Coronary artery (tissue), 2 donors: ENCODE results near the gene FHAD1.
"Not testable (repeated sequence)": the region's sequence is repeated elsewhere in the genome, so short reads cannot be mapped to it uniquely, and the experiment has no call there.

Experiments used
- DNase-seq: peaks from one replicate; pipeline ENCODE4 v3.0.0-alpha.2; 2017; ENCODE audit warnings: low spot score
- H3K27ac ChIP-seq, 2 donors: fragments of 200-600 bp; sonication (generic); one replicate each; pipeline ENCODE4 v1.5.1; 2016 to 2019
- H3K4me3 ChIP-seq: fragments of 200-600 bp; sonication (generic); 2 replicates; pipeline ENCODE4 v1.5.1; 2016; ENCODE audit warnings: mild to moderate bottlenecking, moderate library complexity
- TF ChIP-seq, protein P1 (sequence below): fragments of 200-600 bp; sonication (generic); IDR thresholded peaks from one replicate; pipeline ENCODE4 v1.5.1; 2019; ENCODE audit warnings: antibody characterized with exemption

The FHAD1 gene

DNA sequence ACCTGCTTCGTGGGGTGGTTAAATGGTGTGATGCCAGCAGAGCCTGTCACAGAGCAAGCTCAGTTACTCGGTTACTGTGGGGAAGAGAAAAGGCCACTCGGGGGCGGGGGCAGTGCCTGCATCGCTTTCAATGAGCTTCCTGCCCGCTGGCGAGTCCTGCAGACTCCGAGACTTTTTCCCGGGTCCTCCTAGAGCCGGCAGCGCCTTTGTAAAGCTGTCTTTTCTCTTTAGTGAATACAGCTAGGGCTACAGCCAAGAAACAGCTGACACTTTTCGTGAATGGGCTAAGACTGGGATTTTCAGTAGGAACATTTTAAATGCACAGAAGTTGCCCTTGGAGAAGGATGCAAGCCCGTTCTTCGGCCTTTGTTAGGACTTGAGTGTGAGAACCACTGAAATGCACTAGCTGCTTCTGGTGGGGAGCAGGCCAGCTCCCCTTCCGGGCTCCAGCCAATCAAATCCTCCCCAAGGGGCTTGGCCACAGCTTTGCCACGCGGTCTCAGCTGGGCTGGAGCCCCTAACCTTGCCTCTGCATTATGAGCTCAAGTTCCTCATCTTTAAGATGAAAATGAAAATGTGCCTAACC, 139.2 kb downstream of the FHAD1 start:
- H3K27ac ChIP-seq: no peak overlapping the region
- peak overlapping the region; percentile 25 for H3K4me3 ChIP-seq
- DNase-seq: no peak
- TF ChIP-seq, protein P1, sequence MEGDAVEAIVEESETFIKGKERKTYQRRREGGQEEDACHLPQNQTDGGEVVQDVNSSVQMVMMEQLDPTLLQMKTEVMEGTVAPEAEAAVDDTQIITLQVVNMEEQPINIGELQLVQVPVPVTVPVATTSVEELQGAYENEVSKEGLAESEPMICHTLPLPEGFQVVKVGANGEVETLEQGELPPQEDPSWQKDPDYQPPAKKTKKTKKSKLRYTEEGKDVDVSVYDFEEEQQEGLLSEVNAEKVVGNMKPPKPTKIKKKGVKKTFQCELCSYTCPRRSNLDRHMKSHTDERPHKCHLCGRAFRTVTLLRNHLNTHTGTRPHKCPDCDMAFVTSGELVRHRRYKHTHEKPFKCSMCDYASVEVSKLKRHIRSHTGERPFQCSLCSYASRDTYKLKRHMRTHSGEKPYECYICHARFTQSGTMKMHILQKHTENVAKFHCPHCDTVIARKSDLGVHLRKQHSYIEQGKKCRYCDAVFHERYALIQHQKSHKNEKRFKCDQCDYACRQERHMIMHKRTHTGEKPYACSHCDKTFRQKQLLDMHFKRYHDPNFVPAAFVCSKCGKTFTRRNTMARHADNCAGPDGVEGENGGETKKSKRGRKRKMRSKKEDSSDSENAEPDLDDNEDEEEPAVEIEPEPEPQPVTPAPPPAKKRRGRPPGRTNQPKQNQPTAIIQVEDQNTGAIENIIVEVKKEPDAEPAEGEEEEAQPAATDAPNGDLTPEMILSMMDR: no peak

DNA sequence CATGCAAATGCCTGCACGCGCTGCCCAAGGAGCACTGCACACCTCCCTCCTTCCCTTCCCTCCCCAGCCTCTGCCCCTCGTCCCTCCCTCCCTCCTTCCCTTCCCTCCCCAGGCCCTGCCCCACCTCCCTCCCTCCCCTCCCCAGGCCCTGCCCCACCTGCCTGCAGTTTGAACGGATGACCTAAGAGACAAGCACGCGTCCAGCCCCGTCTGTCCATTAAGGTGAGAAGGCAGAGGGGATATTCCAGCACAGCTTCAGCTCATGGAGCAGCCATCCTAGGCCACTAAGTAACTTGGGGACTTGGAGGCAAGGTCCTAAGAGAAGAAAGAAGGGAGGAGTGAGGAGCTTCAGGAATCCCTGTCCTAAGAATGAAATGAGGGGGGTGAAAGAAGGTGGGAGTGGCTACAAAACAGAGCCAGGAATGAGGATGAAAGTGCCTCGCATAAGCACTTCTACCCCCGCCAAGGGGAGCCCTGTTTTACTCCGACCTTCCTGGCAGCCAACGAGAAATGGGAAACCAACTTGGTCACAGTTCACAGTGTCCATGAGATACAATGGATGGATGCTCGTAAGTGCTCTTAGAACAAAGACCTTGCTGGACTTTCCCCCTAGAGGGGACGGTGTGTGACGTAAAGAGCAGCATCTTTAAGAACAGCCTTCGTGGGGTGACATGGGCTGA, 141.3 kb downstream of the FHAD1 start:
- Histone ChIP-seq H3K27ac (no peak overlapping the region), H3K4me3 (no peak overlapping the region)
- DNase-seq: no peak
- TF ChIP-seq, protein P1: no peak

DNA sequence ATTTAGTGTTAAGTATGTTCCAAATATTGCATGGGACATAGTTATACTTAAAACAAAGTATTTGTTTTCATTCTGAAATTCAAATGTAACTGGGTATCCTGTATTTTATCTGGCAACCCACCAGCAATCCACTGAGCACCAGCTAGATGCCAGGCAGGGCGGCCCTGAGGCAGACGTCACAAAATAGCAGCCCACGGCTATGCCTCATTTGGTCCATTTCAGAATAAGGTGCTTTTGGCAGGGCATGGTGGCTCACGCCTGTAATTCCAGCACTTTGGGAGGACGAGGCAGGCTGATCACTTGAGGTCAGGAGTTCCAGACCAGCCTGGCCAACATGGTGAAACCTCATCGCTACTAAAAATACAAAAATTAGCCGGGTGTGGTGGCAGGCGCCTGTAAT, 142.8 kb downstream of the FHAD1 start:
- not testable (repeated sequence) for H3K4me3 ChIP-seq, H3K27ac ChIP-seq, DNase-seq

DNA sequence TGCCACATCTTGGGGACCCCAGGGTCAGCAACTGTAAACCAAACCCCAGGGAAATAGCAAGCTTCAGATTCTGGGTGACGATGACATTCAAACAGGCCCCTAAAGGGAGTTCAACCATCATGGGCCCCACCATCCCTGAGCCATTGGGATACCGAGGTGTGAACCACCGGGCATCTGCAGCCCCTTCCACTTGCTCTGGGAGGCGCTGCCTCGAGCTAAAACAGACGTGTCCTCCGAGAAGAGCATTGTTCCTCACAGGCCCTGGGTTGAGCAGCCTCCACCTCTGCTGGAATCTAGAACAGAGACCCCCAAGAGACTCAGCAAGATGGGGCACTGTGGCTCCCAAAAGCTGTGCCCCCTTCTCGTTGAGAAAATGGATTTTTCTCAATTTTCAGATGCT, 143.6 kb downstream of the FHAD1 start:
- Histone ChIP-seq H3K27ac (no peak overlapping the region), H3K4me3 (no peak overlapping the region)
- TF ChIP-seq, protein P1: no peak
- no peak for DNase-seq

DNA sequence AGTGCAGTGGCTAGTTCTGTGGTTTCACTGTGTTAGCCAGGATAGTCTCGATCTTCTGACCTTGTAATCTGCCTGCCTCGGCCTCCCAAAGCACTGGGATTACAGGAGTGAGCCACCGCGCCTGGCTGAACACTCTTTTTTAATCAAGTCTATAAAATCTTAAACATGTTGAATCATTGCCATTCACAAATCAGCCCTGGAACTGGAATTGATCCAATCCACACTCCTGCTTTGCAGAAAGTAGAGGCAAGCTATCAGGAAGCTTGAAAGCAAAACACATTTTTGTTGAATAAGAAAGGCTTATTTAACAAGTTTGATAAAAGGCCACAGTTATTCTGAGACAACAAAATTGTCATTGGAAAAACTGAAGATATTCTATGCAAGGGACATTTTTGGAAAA, 144.3 kb downstream of the FHAD1 start:
- no peak for DNase-seq
- Histone ChIP-seq H3K27ac (no peak overlapping the region), H3K4me3 (no peak overlapping the region)
- TF ChIP-seq, protein P1: no peak

DNA sequence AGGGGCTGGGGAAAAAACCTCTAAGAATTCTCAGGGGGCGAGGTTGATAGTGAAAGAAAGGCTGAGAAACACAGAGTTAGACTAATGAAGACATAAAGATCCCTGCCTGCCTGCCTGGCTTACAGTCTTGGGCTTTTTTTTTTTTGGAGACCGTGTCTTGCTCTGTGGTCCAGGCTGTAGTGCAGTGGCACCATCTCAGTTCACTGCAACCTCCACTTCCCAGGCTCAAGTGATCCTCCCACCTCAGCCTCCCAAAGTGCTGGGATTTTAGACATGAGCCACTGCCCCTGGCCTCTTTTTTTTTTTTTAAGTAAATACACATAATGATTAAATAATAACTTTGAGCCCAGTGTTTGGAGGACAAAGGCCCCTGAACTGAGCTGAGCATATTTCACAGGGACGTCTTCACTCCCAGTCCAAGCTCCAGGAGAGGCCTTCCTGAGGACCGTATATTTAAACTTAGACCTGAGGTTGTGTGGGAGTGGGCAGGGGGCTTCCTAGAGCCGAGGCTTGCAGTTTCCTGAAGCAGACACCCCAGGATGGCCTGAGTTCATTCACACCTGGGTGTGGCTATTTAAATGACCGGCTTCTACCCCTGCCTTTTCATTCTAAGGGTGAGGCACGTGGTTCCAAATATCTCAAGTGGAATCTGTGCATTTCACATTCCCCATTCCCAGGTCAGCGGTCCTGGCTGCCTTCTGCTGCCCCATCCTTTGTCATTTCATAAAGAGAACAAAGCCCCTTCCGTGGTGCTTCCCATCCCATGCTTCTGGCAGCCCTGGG, 146.6 kb downstream of the FHAD1 start:
- TF ChIP-seq, protein P1: no peak
- H3K4me3 ChIP-seq: no peak overlapping the region
- H3K27ac ChIP-seq: no peak overlapping the region
- DNase-seq: no peak

DNA sequence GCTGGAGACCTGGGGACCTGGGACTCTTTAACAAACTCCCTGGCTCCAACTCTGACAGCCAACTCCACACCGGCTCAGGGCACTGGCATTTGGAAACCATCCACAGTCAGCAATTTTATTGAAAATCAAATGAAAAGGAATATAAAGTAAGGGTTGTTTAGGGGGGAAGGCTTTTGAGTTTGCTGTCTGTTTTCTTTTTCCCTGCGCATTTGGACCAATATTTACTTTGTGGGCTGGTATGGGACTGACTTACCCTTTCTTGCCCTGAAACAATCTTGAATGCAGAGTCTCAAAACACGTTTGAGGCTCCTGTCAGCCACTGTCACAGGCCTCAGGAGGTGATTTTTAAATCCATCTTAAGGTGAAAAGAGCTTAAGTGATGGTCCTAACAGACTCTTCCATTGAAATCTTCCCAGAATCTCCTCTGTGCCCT, 147.3 kb downstream of the FHAD1 start:
- no peak for DNase-seq
- TF ChIP-seq, protein P1: no peak
- no peak overlapping the region for H3K27ac ChIP-seq
- no peak overlapping the region for H3K4me3 ChIP-seq
